GM15510 (cell line): ENCODE results near the gene CCRL2.

ENCODE experiments used
- POLR2A ChIP-seq: IDR thresholded peaks from 3 replicates; pipeline ENCODE4 v1.6.1; 2011; ENCODE audit warnings: borderline replicate concordance; ENCODE audit not compliant: insufficient read length; ENCODE audit errors: extremely low read depth

The CCRL2 gene

DNA sequence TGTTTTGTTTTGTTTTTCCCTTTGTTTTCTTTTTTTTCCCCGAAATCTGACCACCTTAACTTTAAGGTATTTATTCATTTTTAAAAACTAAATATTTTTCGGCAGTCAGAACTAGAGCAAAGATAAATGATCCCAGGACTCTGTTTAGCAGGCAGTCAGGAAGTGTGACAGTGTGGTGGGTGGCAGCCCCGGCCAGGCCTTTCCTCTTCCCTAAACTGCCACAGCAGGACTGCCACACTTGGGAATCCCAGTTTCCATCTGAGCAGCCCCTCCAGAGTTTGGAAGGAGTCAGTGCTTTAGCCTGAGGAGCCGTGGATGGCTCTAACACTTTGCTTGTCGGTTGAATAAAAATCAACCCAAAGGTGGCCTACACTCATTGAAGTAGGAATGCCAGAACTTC is 6.9 kb downstream of the CCRL2 start:
- TF ChIP-seq POLR2A: no peak

DNA sequence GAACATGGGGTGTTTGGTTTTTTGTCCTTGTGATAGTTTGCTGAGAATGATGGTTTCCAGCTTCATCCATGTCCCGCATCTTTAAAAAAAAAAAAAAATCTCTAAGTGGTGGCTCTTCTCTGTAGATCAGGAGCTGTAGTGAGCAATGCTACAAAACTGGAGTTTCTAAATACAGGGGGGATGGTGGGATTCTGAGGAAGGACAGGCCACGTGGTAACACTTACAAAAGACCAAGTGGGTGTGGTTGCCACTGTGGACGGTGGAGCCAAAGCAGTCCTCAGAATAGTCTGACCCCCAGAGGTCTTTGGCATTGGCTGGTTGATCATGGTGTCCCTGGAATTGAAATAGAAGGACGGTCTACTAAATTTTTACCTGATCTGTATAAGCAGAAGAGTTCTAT is 7.7 kb downstream of the CCRL2 start:
- TF ChIP-seq POLR2A: no peak

GRCh38 chr3:46416125-46416810 is 9.2 kb downstream of the CCRL2 start:
- TF ChIP-seq POLR2A: no peak

- no peak for TF ChIP-seq POLR2A
Measured at GRCh38 chr3:46416811-46417510, 9.9 kb downstream of the CCRL2 start.

DNA sequence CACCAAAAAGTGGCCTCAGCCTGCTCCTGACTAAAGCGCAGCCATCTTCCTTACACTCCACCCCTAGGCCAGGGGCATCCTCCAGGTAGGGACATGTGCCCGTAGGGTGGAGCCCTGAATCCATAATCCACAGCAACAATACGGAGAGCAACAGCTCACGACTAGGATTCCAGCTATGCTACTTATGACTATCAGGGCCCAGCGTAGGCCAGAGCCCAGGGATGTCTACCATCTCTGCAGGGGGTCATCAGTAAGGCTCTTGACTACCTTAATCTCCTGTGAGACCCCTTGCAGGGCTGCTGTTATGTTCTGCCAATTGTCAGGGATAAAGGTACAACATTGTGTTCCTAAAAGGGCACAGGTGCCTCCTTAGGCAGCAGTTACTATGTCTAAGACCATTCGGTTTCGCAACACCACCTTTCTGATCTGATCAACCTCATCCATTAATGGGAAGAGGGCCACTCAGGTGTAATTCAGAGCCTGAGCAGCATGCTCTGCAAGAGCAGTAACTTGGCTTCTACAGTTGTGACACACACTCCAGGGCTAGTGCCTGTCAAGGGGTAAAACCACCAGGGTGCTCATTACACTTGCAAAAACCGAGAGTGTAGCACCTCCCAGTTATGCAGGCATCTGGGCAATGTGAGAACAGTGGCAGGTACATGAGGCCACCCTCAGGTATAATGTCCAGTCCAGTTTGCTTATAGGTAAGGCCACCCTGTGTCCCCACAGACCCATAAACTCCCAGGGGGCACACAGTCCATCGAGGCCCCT is 11.0 kb downstream of the CCRL2 start:
- no peak for TF ChIP-seq POLR2A

- no peak for TF ChIP-seq POLR2A
Measured at GRCh38 chr3:46419816-46420215, 12.8 kb downstream of the CCRL2 start.

DNA sequence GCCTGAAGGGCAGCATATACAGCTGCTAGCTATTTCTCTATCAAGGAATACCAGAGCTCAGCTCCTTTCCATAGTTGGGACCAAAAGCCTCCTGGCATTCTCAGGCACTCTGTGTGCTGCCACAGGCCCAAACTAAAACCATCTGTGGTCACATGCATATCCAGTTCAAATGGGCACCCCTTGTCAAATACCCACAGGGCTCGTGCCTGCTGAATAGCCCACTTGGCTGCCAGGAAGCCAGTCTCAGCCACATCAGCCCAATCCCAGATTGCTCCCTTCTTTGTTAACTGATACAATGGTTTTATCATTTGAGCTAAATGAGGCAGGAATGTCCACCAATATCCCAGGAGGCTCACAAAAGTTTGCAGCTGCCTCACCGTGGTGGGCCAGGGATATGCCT is 13.9 kb downstream of the CCRL2 start:
- no peak for TF ChIP-seq POLR2A

GRCh38 chr3:46422617-46423016 is 15.6 kb downstream of the CCRL2 start:
- TF ChIP-seq POLR2A: no peak

- no peak for TF ChIP-seq POLR2A
Measured at GRCh38 chr3:46423588-46423987, 16.5 kb downstream of the CCRL2 start.

GRCh38 chr3:46427916-46428833 is 21.1 kb downstream of the CCRL2 start:
- TF ChIP-seq POLR2A: no peak

GRCh38 chr3:46429250-46429649 is 22.2 kb downstream of the CCRL2 start:
- TF ChIP-seq POLR2A: no peak

- no peak for TF ChIP-seq POLR2A
Measured at GRCh38 chr3:46429671-46430070, 22.6 kb downstream of the CCRL2 start.

GRCh38 chr3:46433841-46434240 is 26.8 kb downstream of the CCRL2 start:
- TF ChIP-seq POLR2A: no peak

DNA sequence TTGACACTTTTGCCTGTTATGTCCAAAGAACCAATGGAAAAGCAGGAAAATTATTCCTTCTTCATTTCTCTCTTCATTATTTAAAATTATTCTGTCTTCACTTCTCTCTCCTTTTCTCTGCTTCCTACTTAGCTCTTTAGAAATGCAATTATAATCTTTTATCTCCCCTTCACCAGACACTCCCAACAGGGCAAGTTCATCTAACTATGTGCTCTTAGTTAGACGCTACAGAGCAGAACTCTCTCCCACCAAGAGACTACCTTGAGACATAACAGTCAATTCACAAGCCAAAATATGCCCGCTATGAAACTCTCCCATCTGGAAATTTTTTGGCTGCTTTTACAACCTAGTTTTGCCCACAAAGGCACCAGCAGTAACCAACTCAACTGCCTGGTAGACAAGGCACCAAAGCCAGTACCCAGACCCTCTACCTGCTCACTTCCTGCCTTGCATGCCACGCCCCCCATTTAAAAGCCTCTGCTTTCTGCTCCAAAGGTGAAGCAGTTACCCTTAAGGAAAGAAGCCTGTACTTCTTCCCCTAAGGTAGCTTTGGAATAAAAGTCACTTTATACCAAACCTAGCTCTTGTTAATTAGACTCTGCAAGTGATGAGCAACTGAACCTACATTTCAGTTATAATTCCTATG is 28.1 kb downstream of the CCRL2 start:
- no peak for TF ChIP-seq POLR2A

- no peak for TF ChIP-seq POLR2A
Measured at GRCh38 chr3:46438831-46439230, 31.8 kb downstream of the CCRL2 start.
